ENCODE data around the gene SCP2.

DNA sequence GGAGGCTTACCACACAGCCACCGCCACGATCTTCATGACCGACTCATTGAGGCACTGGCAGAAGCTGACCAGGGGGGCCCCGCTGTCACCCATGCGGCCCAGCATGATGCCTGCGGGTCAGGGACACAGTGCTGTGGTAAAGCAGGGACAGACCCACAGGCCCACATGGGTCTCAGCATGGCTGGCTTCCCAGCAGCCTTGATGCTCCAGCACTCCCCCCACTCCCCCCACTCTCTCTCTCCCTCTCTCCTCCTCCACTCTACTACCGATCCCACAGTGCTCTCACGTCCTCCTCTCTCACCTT lies 166.3 kb downstream of the SCP2 start:
- no peak for TF ChIP-seq EP300 (IDR thresholded peaks at IDR 0.05; ENCODE audit: borderline replicate concordance)
- TF ChIP-seq TCF12 (IDR thresholded peaks at IDR 0.05; ENCODE audit: low read depth): no peak
- no peak for TF ChIP-seq ZBTB7A (IDR thresholded peaks at IDR 0.05; ENCODE audit: low read depth)
- no peak for TF ChIP-seq RAD21 (IDR thresholded peaks at IDR 0.05; ENCODE audit: low read depth)
- TF ChIP-seq CEBPB (IDR thresholded peaks at IDR 0.05): no peak
- no peak for TF ChIP-seq YY1 (IDR thresholded peaks at IDR 0.05; ENCODE audit: low read depth)
- no peak for TF ChIP-seq NFIC (IDR thresholded peaks at IDR 0.05)
- TF ChIP-seq CREB1 (IDR thresholded peaks at IDR 0.05; ENCODE audit: low read depth): no peak
- TF ChIP-seq MAX (IDR thresholded peaks at IDR 0.05): no peak
- no peak for TF ChIP-seq REST (IDR thresholded peaks at IDR 0.05; ENCODE audit: low read depth)

Measured in Ishikawa (cell line).